HEK293 (cell line): Measurements from ENCODE around the gene GPR39.

ENCODE experiments used
- CTCF ChIA-PET: fragments of 350-600 bp; formaldehyde crosslinking; extraction: SDS; loops from one replicate; lab custom pipeline; 2021; ENCODE audit warnings: antibody characterized with exemption; lab: Yijun Ruan, JAX
- POLR2A ChIA-PET: fragments of 300-600 bp; formaldehyde crosslinking; extraction: SDS; loops from one replicate; lab custom pipeline; 2020; ENCODE audit warnings: antibody characterized with exemption, inconsistent platforms; lab: Yijun Ruan, JAX
- H3K27ac ChIP-seq: fragments of 200-500 bp; sonication (Bioruptor generic); 2 replicates; pipeline ENCODE4 v1.5.1; 2014; ENCODE audit warnings: low read depth, low read length, control low read depth, inconsistent platforms; ENCODE audit errors: extremely low read depth
- H3K36me3 ChIP-seq, 2 experiments: fragments of 200-500 bp in 1 of 2; sonication (Bioruptor generic) in 1 of 2; 1 replicate in 1 of 2; 2 replicates in 1 of 2; pipeline ENCODE4 v1.5.1; 2014 to 2017; ENCODE audit warnings: inconsistent platforms in 2 of 2, low read length in 2 of 2; ENCODE audit not compliant: control insufficient read depth in 2 of 2, insufficient read depth in 1 of 2
- H3K4me1 ChIP-seq: fragments of 200-500 bp; sonication (Bioruptor generic); 2 replicates; pipeline ENCODE4 v1.5.1; 2014; ENCODE audit warnings: mild to moderate bottlenecking, low read length, inconsistent platforms; ENCODE audit not compliant: control insufficient read depth, insufficient read depth
- H3K4me3 ChIP-seq: 2 replicates; pipeline ENCODE4 v1.5.1; 2011; ENCODE audit warnings: low read depth, mild to moderate bottlenecking, control low read depth, low read length, moderate library complexity
- H3K9me3 ChIP-seq: fragments of 200-500 bp; sonication (Bioruptor generic); 2 replicates; pipeline ENCODE4 v1.5.1; 2014; ENCODE audit warnings: low read depth, low read length, inconsistent platforms; ENCODE audit not compliant: control insufficient read depth, insufficient read depth
- AEBP2 ChIP-seq: fragments of 450-650 bp; formaldehyde crosslinking; IDR thresholded peaks from 2 replicates; pipeline ENCODE4 v1.5.1; 2016; ENCODE audit warnings: missing biosample characterization, missing genetic modification characterization, borderline replicate concordance
- KLF16 ChIP-seq: fragments of 450-650 bp; formaldehyde crosslinking; IDR thresholded peaks from 2 replicates; pipeline ENCODE4 v1.5.1; 2017; ENCODE audit warnings: missing biosample characterization, missing genetic modification characterization
- KLF9 ChIP-seq: fragments of 450-650 bp; formaldehyde crosslinking; IDR thresholded peaks from 2 replicates; pipeline ENCODE4 v1.5.1; 2016; ENCODE audit warnings: missing biosample characterization, missing genetic modification characterization, low read depth
- PATZ1 ChIP-seq: fragments of 450-650 bp; formaldehyde crosslinking; IDR thresholded peaks from 2 replicates; pipeline ENCODE4 v1.5.1; 2016; ENCODE audit warnings: missing biosample characterization, missing genetic modification characterization
- YY1 ChIP-seq: fragments of 450-650 bp; formaldehyde crosslinking; IDR thresholded peaks from 2 replicates; pipeline ENCODE4 v1.5.1; 2018; ENCODE audit warnings: missing biosample characterization, missing genetic modification characterization
- ZBTB10 ChIP-seq: fragments of 450-650 bp; formaldehyde crosslinking; IDR thresholded peaks from 2 replicates; pipeline ENCODE4 v1.5.1; 2016; ENCODE audit warnings: missing biosample characterization, missing genetic modification characterization
- ZBTB7A ChIP-seq: fragments of 450-650 bp; formaldehyde crosslinking; IDR thresholded peaks from 2 replicates; pipeline ENCODE4 v1.5.1; 2016; ENCODE audit warnings: low read depth, missing biosample characterization, missing genetic modification characterization
- ZFP41 ChIP-seq: fragments of 450-650 bp; formaldehyde crosslinking; IDR thresholded peaks from 2 replicates; pipeline ENCODE4 v1.5.1; 2016; ENCODE audit warnings: missing biosample characterization, missing genetic modification characterization, borderline replicate concordance
- ZFP69B ChIP-seq: fragments of 450-650 bp; formaldehyde crosslinking; IDR thresholded peaks from 2 replicates; pipeline ENCODE4 v1.5.1; 2016; ENCODE audit warnings: missing biosample characterization, missing genetic modification characterization
- ZNF10 ChIP-seq: fragments of 450-650 bp; formaldehyde crosslinking; IDR thresholded peaks from 2 replicates; pipeline ENCODE4 v1.5.1; 2017; ENCODE audit warnings: missing biosample characterization, missing genetic modification characterization
- ZNF133 ChIP-seq: fragments of 450-650 bp; formaldehyde crosslinking; IDR thresholded peaks from 2 replicates; pipeline ENCODE4 v1.5.1; 2016; ENCODE audit warnings: missing biosample characterization, missing genetic modification characterization
- ZNF155 ChIP-seq: fragments of 450-650 bp; formaldehyde crosslinking; IDR thresholded peaks from 2 replicates; pipeline ENCODE4 v1.5.1; 2016; ENCODE audit warnings: missing biosample characterization, missing genetic modification characterization
- ZNF157 ChIP-seq: fragments of 450-650 bp; formaldehyde crosslinking; IDR thresholded peaks from 2 replicates; pipeline ENCODE4 v1.5.1; 2016; ENCODE audit warnings: missing biosample characterization, missing genetic modification characterization
- ZNF174 ChIP-seq: fragments of 450-650 bp; formaldehyde crosslinking; IDR thresholded peaks from 2 replicates; pipeline ENCODE4 v1.5.0; 2017; ENCODE audit warnings: missing biosample characterization, mild to moderate bottlenecking, missing genetic modification characterization
- ZNF18 ChIP-seq: fragments of 450-650 bp; formaldehyde crosslinking; IDR thresholded peaks from 2 replicates; pipeline ENCODE4 v1.5.1; 2016; ENCODE audit warnings: missing biosample characterization, missing genetic modification characterization
- ZNF2 ChIP-seq: fragments of 450-650 bp; formaldehyde crosslinking; IDR thresholded peaks from 2 replicates; pipeline ENCODE4 v1.5.1; 2016; ENCODE audit warnings: missing biosample characterization, missing genetic modification characterization
- ZNF214 ChIP-seq: fragments of 450-650 bp; formaldehyde crosslinking; IDR thresholded peaks from 2 replicates; pipeline ENCODE4 v1.5.1; 2017; ENCODE audit warnings: missing biosample characterization, mild to moderate bottlenecking, missing genetic modification characterization, borderline replicate concordance
- ZNF221 ChIP-seq: fragments of 450-650 bp; formaldehyde crosslinking; IDR thresholded peaks from 2 replicates; pipeline ENCODE4 v1.5.1; 2017; ENCODE audit warnings: missing biosample characterization, missing genetic modification characterization, borderline replicate concordance
- ZNF223 ChIP-seq: fragments of 450-650 bp; formaldehyde crosslinking; IDR thresholded peaks from 2 replicates; pipeline ENCODE4 v1.5.1; 2016; ENCODE audit warnings: missing biosample characterization, missing genetic modification characterization
- ZNF274 ChIP-seq, 2 experiments: fragments of 200-500 bp in 1 of 2; fragments of 450-650 bp in 1 of 2; sonication (Bioruptor generic) in 1 of 2; formaldehyde crosslinking in 1 of 2; IDR thresholded peaks; 2 replicates each; pipeline versions ENCODE4 v1.5.1 to v1.6.1; 2014 to 2016; ENCODE audit warnings: borderline replicate concordance in 1 of 2, inconsistent platforms in 1 of 2, low read length in 1 of 2, missing biosample characterization in 1 of 2, missing genetic modification characterization in 1 of 2
- ZNF398 ChIP-seq: fragments of 450-650 bp; formaldehyde crosslinking; IDR thresholded peaks from 2 replicates; pipeline ENCODE4 v1.5.1; 2017; ENCODE audit warnings: missing biosample characterization, missing genetic modification characterization
- ZNF513 ChIP-seq: fragments of 450-650 bp; IDR thresholded peaks from 2 replicates; pipeline ENCODE4 v1.5.1; 2018; ENCODE audit warnings: missing biosample characterization, missing genetic modification characterization
- ZNF571 ChIP-seq: fragments of 450-650 bp; formaldehyde crosslinking; IDR thresholded peaks from 2 replicates; pipeline ENCODE4 v1.5.0; 2017; ENCODE audit warnings: missing biosample characterization, missing genetic modification characterization

Gene GPR39

GRCh38 chr2:132617989-132618388 is 201.4 kb downstream of the GPR39 start:
- Histone ChIP-seq H3K27ac (no peak overlapping the region), H3K4me3 (no peak overlapping the region), H3K9me3 (no peaks in the 10 kb centered on the region), H3K36me3 (no peaks in the 10 kb centered on the region), H3K4me1 (0 out of 2 replicates have a peak, but pooled peaks cover 2% of the 10 kb centered on the region)
- ChIA-PET POLR2A (no interaction called here), CTCF (no interaction called here)
- TF ChIP-seq ZNF157 (tag by site-specific recombination) (no peak), YY1 (no peak), ZNF2 (no peak), AEBP2 (tag by site-specific recombination) (no peak), ZNF174 (tag by site-specific recombination) (no peak)

- ChIA-PET POLR2A (no interaction called here), CTCF (no interaction called here)
- Histone ChIP-seq H3K27ac (no peak overlapping the region), H3K9me3 (no peaks in the 10 kb centered on the region), H3K36me3 (no peaks in the 10 kb centered on the region), H3K4me1 (0 out of 2 replicates have a peak, but pooled peaks cover 2% of the 10 kb centered on the region), H3K4me3 (no peak overlapping the region)
- TF ChIP-seq ZNF274 (IDR thresholded peaks at IDR 0.05; ENCODE audit: low read length) (no peak), ZNF274 (tag by site-specific recombination; IDR thresholded peaks at IDR 0.05; ENCODE audit: borderline replicate concordance) (no peak), ZFP69B (tag by site-specific recombination) (no peak), PATZ1 (tag by site-specific recombination) (no peak), ZNF571 (tag by site-specific recombination) (no peak), ZBTB7A (tag by site-specific recombination) (no peak), KLF9 (tag by site-specific recombination) (no peak), ZFP41 (tag by site-specific recombination) (no peak), ZNF133 (no peak), ZBTB10 (no peak), ZNF214 (no peak), KLF16 (tag by site-specific recombination) (no peak), ZNF513 (tag by site-specific recombination) (no peak), ZNF18 (no peak), ZNF10 (tag by site-specific recombination) (no peak), ZNF398 (no peak), ZNF221 (tag by site-specific recombination) (no peak), ZNF155 (tag by site-specific recombination) (no peak), ZNF223 (tag by site-specific recombination) (no peak)
These were observed 202.1 kb downstream of the GPR39 start for GRCh38 chr2:132618734-132619133.
